HCT116 (cell line): Measurements from ENCODE around the gene CDH10. TPM values are rescaled to one million over a fixed set of nuclear protein-coding genes. Genes with fewer than 3 reads are reported as not detected.

ENCODE experiments used
- ATAC-seq: fragments of 200-7000 bp; cut with Tn5 transposase; 2 replicates; pipeline ENCODE4 v1.9.1; 2020; ENCODE audit warnings: mild to moderate bottlenecking, moderate library complexity
- BruUV-seq: library from RNA; stranded (reverse); fragments of 400-500 nt; replicated peaks from 2 replicates; lab custom pipeline; 2021; lab: Mats Ljungman, UMichigan
- CTCF ChIA-PET: fragments of 300-600 bp; sonication (Branson Sonifier 250); formaldehyde crosslinking; loops from one replicate; lab custom pipeline; 2021; ENCODE audit warnings: antibody characterized with exemption; lab: Charles Lee
- POLR2A ChIA-PET: fragments of 300-600, 350-600 bp; sonication (Branson Sonifier 250); formaldehyde crosslinking; loops from one replicate; lab custom pipeline; 2021; ENCODE audit warnings: antibody characterized with exemption; lab: Charles Lee
- RAD21 ChIA-PET, 2 experiments: fragments of 300-600 bp; sonication (Branson Sonifier 250); formaldehyde crosslinking; loops; one replicate each; lab custom pipeline; 2023; ENCODE audit warnings: low total read pairs in 2 of 2; ENCODE audit not compliant: uncharacterized antibody in 2 of 2, unreplicated experiment in 2 of 2, low non-redundant PET in 1 of 2; lab: Charles Lee
- DNase-seq: peaks from one replicate; pipeline ENCODE4 v3.0.0-alpha.2; 2010; ENCODE audit warnings: low read depth, low spot score
- H2AFZ ChIP-seq: fragments of 200-600 bp; shearing (Covaris generic), sonication (generic); 2 replicates; pipeline ENCODE4 v1.6.1; 2017; ENCODE audit warnings: low read depth, mixed run types, mixed read lengths, antibody characterized with exemption, low read length; ENCODE audit not compliant: poor library complexity, severe bottlenecking
- H3K27ac ChIP-seq: 2 replicates; pipeline ENCODE4 v1.5.1; 2012; ENCODE audit warnings: low read depth, low read length
- H3K27me3 ChIP-seq: fragments of 200-600 bp; sonication (generic); 2 replicates; pipeline ENCODE4 v1.6.1; 2016; ENCODE audit warnings: mixed run types, low read length, mixed read lengths; ENCODE audit not compliant: insufficient read depth
- H3K36me3 ChIP-seq, 2 experiments: fragments of 200-500 bp in 1 of 2; fragments of 200-600 bp in 1 of 2; sonication (Bioruptor generic) in 1 of 2; sonication (generic) in 1 of 2; 2 replicates each; pipeline versions ENCODE4 v1.5.1 to v1.6.1; 2014 to 2016; ENCODE audit warnings: low read length in 2 of 2, inconsistent platforms in 1 of 2, mixed read lengths in 1 of 2, mixed run types in 1 of 2; ENCODE audit not compliant: insufficient read depth in 2 of 2, control insufficient read depth in 1 of 2
- H3K4me1 ChIP-seq, 2 experiments: fragments of 200-600 bp in 1 of 2; sonication (generic) in 1 of 2; 2 replicates each; pipeline versions ENCODE4 v1.5.1 to v1.6.1; 2012 to 2017; ENCODE audit warnings: low read length in 2 of 2, inconsistent platforms in 1 of 2, mild to moderate bottlenecking in 1 of 2, mixed read lengths in 1 of 2, mixed run types in 1 of 2, moderate library complexity in 1 of 2; ENCODE audit not compliant: insufficient read depth in 2 of 2, control insufficient read depth in 1 of 2
- H3K4me2 ChIP-seq: fragments of 200-600 bp; sonication (generic); 2 replicates; pipeline ENCODE4 v1.6.1; 2017; ENCODE audit warnings: mixed run types, low read length, mixed read lengths
- H3K4me3 ChIP-seq, 2 experiments: fragments of 200-600 bp in 1 of 2; sonication (generic) in 1 of 2; replicated peaks in 1 of 2; 2 replicates each; pipeline ENCODE4 v1.5.1; 2011 to 2016; ENCODE audit warnings: low read length in 2 of 2, control low read depth in 1 of 2, low read depth in 1 of 2, mild to moderate bottlenecking in 1 of 2, mixed read lengths in 1 of 2, mixed run types in 1 of 2
- H3K79me2 ChIP-seq: fragments of 200-600 bp; sonication (generic); 2 replicates; pipeline ENCODE4 v1.6.1; 2017; ENCODE audit warnings: mild to moderate bottlenecking, mixed run types, low read length, moderate library complexity, mixed read lengths; ENCODE audit not compliant: insufficient read depth
- H3K9ac ChIP-seq: fragments of 200-600 bp; sonication (generic); 2 replicates; pipeline ENCODE4 v1.6.1; 2016; ENCODE audit warnings: low read length, mixed read lengths
- H3K9me2 ChIP-seq: fragments of 200-600 bp; sonication (generic), shearing (Covaris generic); 2 replicates; pipeline ENCODE4 v1.6.1; 2017; ENCODE audit warnings: mixed run types, mild to moderate bottlenecking, moderate library complexity; ENCODE audit not compliant: insufficient read depth
- H3K9me3 ChIP-seq, 2 experiments: fragments of 200-500 bp in 1 of 2; fragments of 200-600 bp in 1 of 2; sonication (Bioruptor generic) in 1 of 2; sonication (generic) in 1 of 2; 2 replicates each; pipeline ENCODE4 v1.6.1; 2014 to 2017; ENCODE audit warnings: low read length in 2 of 2, mixed read lengths in 2 of 2, inconsistent platforms in 1 of 2, low read depth in 1 of 2, mild to moderate bottlenecking in 1 of 2, mixed run types in 1 of 2, moderate library complexity in 1 of 2; ENCODE audit not compliant: control insufficient read depth in 1 of 2, insufficient read depth in 1 of 2
- H4K20me1 ChIP-seq: fragments of 200-600 bp; sonication (generic), shearing (Covaris generic); 2 replicates; pipeline ENCODE4 v1.6.1; 2017; ENCODE audit warnings: mixed run types, mild to moderate bottlenecking, moderate library complexity; ENCODE audit not compliant: insufficient read depth
- ATF3 ChIP-seq: IDR thresholded peaks from 2 replicates; pipeline ENCODE4 v1.6.1; 2012
- CBX3 ChIP-seq: IDR thresholded peaks from 2 replicates; pipeline ENCODE4 v1.6.1; 2012; ENCODE audit warnings: low read depth
- CEBPB ChIP-seq: IDR thresholded peaks from 2 replicates; pipeline ENCODE4 v1.6.1; 2012; ENCODE audit warnings: low read depth
- CTCF ChIP-seq, 3 experiments: fragments of 200-600 bp in 1 of 3; sonication (generic) in 1 of 3; IDR thresholded peaks in 2 of 3; conservative IDR thresholded peaks in 1 of 3; 2 replicates each; pipeline ENCODE4 v1.5.1; 2012 to 2017; ENCODE audit warnings: low read depth in 2 of 3, low read length in 2 of 3, antibody characterized with exemption in 1 of 3, borderline replicate concordance in 1 of 3, control low read depth in 1 of 3, mild to moderate bottlenecking in 1 of 3, mixed read lengths in 1 of 3, mixed run types in 1 of 3, moderate library complexity in 1 of 3; ENCODE audit not compliant: insufficient read depth in 1 of 3
- ELF1 ChIP-seq: IDR thresholded peaks from 2 replicates; pipeline ENCODE4 v1.6.1; 2012; ENCODE audit warnings: low read depth, borderline replicate concordance
- JUND ChIP-seq: IDR thresholded peaks from 2 replicates; pipeline ENCODE4 v1.6.1; 2012
- MAX ChIP-seq: IDR thresholded peaks from 2 replicates; pipeline ENCODE4 v1.6.1; 2012
- RAD21 ChIP-seq: IDR thresholded peaks from 2 replicates; pipeline ENCODE4 v1.6.1; 2012; ENCODE audit warnings: low read depth, mild to moderate bottlenecking
- SIN3A ChIP-seq: IDR thresholded peaks from 2 replicates; pipeline ENCODE4 v1.6.1; 2012; ENCODE audit warnings: low read depth
- SRF ChIP-seq: IDR thresholded peaks from 2 replicates; pipeline ENCODE4 v1.6.1; 2012; ENCODE audit warnings: low read depth
- ZNF274 ChIP-seq: fragments of 200-500 bp; sonication (Bioruptor generic); IDR thresholded peaks from 2 replicates; pipeline ENCODE4 v1.6.1; 2014; ENCODE audit warnings: mild to moderate bottlenecking, low read depth, low read length, inconsistent platforms
- intact Hi-C: fragments of 100-400 bp; cut with micrococcal nuclease; formaldehyde crosslinking; loops from 2 replicates; pipeline ENCODE4 v1.10.0; 2022
- total RNA-seq: library from RNA; stranded (reverse); gene quantifications from one replicate; pipeline ENCODE4 v1.2.1, GENCODE V29; 2021; ENCODE audit not compliant: unreplicated experiment

The CDH10 gene
- total RNA-seq, 1 experiment from 2014 or later: not detected

- Histone ChIP-seq H3K9ac (no peak overlapping the region), H3K36me3 (no peaks in the 10 kb centered on the region), H3K4me2 (no peak overlapping the region), H3K9me2 (no peaks in the 10 kb centered on the region), H3K9me3 (peaks cover 0 to 7% of the 10 kb centered on the region in 2 experiments; a peak in 3 of 4 replicates), H3K27me3 (no peaks in the 10 kb centered on the region), H3K27ac (no peak overlapping the region), H3K79me2 (no peaks in the 10 kb centered on the region), H4K20me1 (no peaks in the 10 kb centered on the region), H3K4me3 (no peak overlapping the region), H2AFZ (no peak overlapping the region), H3K4me1 (no peaks in the 10 kb centered on the region)
- POLR2A ChIA-PET: no interaction called here
- no peak for ATAC-seq
- intact Hi-C loops: no loop called here
- no TSS peak for BruUV-seq
- CTCF ChIA-PET: no interaction called here
- no peak for DNase-seq
- RAD21 ChIA-PET: no interaction called here
- TF ChIP-seq ZNF274: no peak
- no peak for TF ChIP-seq JUND
- TF ChIP-seq MAX: no peak
- no peak for TF ChIP-seq RAD21
- TF ChIP-seq ATF3: no peak
- TF ChIP-seq CTCF (IDR thresholded peaks at IDR 0.05 in 2 of 3, conservative IDR thresholded peaks at IDR 0.05 in 1 of 3; ENCODE audit: borderline replicate concordance in 1 of 3, insufficient read depth in 1 of 3, low read depth in 2 of 3, low read length in 2 of 3): no peak
- no peak for TF ChIP-seq CBX3
- TF ChIP-seq SRF: no peak
- no peak for TF ChIP-seq CEBPB
- TF ChIP-seq ELF1: no peak
- TF ChIP-seq SIN3A: no peak
- TF ChIP-seq, all 23 proteins: peak for 0
Measured at GRCh38 chr5:24497145-24497544, 147.6 kb downstream of the CDH10 start.
